SK-N-SH (cell line): ENCODE measurements around the gene IGF2BP3. TPM values are rescaled to one million over a fixed set of nuclear protein-coding genes. Genes with fewer than 3 reads are reported as not detected.

Experiments
- CTCF ChIA-PET: fragments of 300-600, 350-600 bp; formaldehyde crosslinking; extraction: SDS; loops from one replicate; lab custom pipeline; 2021; lab: Yijun Ruan, JAX
- POLR2A ChIA-PET: fragments of 350-600 bp; sonication (Branson Sonifier 250); formaldehyde crosslinking; extraction: SDS; loops from one replicate; lab custom pipeline; 2020; ENCODE audit warnings: antibody characterized with exemption, inconsistent platforms; lab: Yijun Ruan, JAX
- DNase-seq: peaks from one replicate; pipeline ENCODE4 v3.0.0; 2012
- H2AFZ ChIP-seq: fragments of 200-600 bp; sonication (generic); 2 replicates; pipeline ENCODE4 v1.8.1; 2016; ENCODE audit warnings: antibody characterized with exemption, mild to moderate bottlenecking, low read depth
- H3F3A ChIP-seq: fragments of 200-600 bp; sonication (generic); replicated peaks from 2 replicates; pipeline ENCODE3; 2016; ENCODE audit warnings: antibody characterized with exemption, mild to moderate bottlenecking; ENCODE audit not compliant: insufficient read depth
- H3K27ac ChIP-seq, 2 experiments: fragments of 200-500 bp in 1 of 2; fragments of 200-600 bp in 1 of 2; sonication (Bioruptor generic) in 1 of 2; sonication (generic), shearing (Covaris generic) in 1 of 2; 2 replicates each; pipeline versions ENCODE4 v1.5.1 to v1.6.1; 2014 to 2016; ENCODE audit warnings: low read depth in 2 of 2, inconsistent platforms in 1 of 2, low read length in 1 of 2, mild to moderate bottlenecking in 1 of 2, mixed read lengths in 1 of 2
- H3K27me3 ChIP-seq: fragments of 200-600 bp; sonication (generic), shearing (Covaris generic); 2 replicates; pipeline ENCODE4 v1.6.1; 2016; ENCODE audit warnings: mixed run types; ENCODE audit not compliant: insufficient read depth
- H3K36me3 ChIP-seq, 2 experiments: fragments of 200-500 bp in 1 of 2; fragments of 200-600 bp in 1 of 2; sonication (Bioruptor generic) in 1 of 2; sonication (generic) in 1 of 2; replicated peaks in 1 of 2; 2 replicates each; pipeline versions ENCODE3 to v1.5.1; 2014 to 2016; ENCODE audit warnings: low read length in 1 of 2, mild to moderate bottlenecking in 1 of 2; ENCODE audit not compliant: insufficient read depth in 2 of 2, control insufficient read depth in 1 of 2
- H3K4me1 ChIP-seq, 2 experiments: fragments of 200-500 bp in 1 of 2; fragments of 200-600 bp in 1 of 2; sonication (Bioruptor generic) in 1 of 2; sonication (generic), shearing (Covaris generic) in 1 of 2; 2 replicates each; pipeline versions ENCODE4 v1.5.1 to v1.6.1; 2014 to 2016; ENCODE audit warnings: low read depth in 1 of 2, low read length in 1 of 2, mixed run types in 1 of 2; ENCODE audit not compliant: insufficient read depth in 2 of 2, control insufficient read depth in 1 of 2
- H3K4me2 ChIP-seq: fragments of 200-600 bp; sonication (generic), shearing (Covaris generic); 2 replicates; pipeline ENCODE4 v1.6.1; 2017; ENCODE audit warnings: mixed run types
- H3K4me3 ChIP-seq, 2 experiments: fragments of 200-500 bp in 1 of 2; fragments of 200-600 bp in 1 of 2; sonication (Bioruptor generic) in 1 of 2; sonication (generic), shearing (Covaris generic) in 1 of 2; 2 replicates each; pipeline versions ENCODE4 v1.5.1 to v1.8.1; 2014 to 2016; ENCODE audit warnings: low read depth in 2 of 2, inconsistent platforms in 1 of 2, low read length in 1 of 2, mild to moderate bottlenecking in 1 of 2, mixed read lengths in 1 of 2, moderate library complexity in 1 of 2
- H3K79me2 ChIP-seq: fragments of 200-600 bp; sonication (generic); 2 replicates; pipeline ENCODE4 v1.8.1; 2017; ENCODE audit warnings: mild to moderate bottlenecking; ENCODE audit not compliant: insufficient read depth
- H3K9ac ChIP-seq: fragments of 200-600 bp; sonication (generic); 2 replicates; pipeline ENCODE4 v1.6.1; 2017; ENCODE audit warnings: mixed run types
- H3K9me2 ChIP-seq: fragments of 200-600 bp; sonication (generic); 2 replicates; pipeline ENCODE4 v1.6.1; 2017; ENCODE audit warnings: mixed run types
- H3K9me3 ChIP-seq: fragments of 200-600 bp; sonication (generic); 2 replicates; pipeline ENCODE4 v1.6.1; 2017; ENCODE audit warnings: mixed run types, mild to moderate bottlenecking, moderate library complexity
- H4K20me1 ChIP-seq: fragments of 200-600 bp; sonication (generic); 2 replicates; pipeline ENCODE4 v1.6.1; 2017; ENCODE audit warnings: mild to moderate bottlenecking, mixed run types; ENCODE audit not compliant: insufficient read depth
- CHD2 ChIP-seq: fragments of 150-350 bp; IDR thresholded peaks from 2 replicates; pipeline ENCODE4 v1.6.1; 2018; ENCODE audit warnings: low read length; ENCODE audit not compliant: partially characterized antibody
- EP300 ChIP-seq, 2 experiments: IDR thresholded peaks; 2 replicates each; pipeline versions ENCODE4 v1.4.0 to v1.6.1; 2012; ENCODE audit warnings: borderline replicate concordance in 1 of 2, low read depth in 1 of 2, low read length in 1 of 2
- EZH2phosphoT487 ChIP-seq: fragments of 200-600 bp; sonication (generic); IDR thresholded peaks from 2 replicates; pipeline ENCODE4 v1.6.1; 2017; ENCODE audit warnings: low read depth, mixed run types, mild to moderate bottlenecking, antibody characterized with exemption, moderate library complexity, borderline replicate concordance
- FOXM1 ChIP-seq: IDR thresholded peaks from 2 replicates; pipeline ENCODE4 v1.4.0; 2012; ENCODE audit warnings: low read depth, mild to moderate bottlenecking
- GABPA ChIP-seq: IDR thresholded peaks from 2 replicates; pipeline ENCODE4 v1.4.0; 2012; ENCODE audit warnings: low read depth, mild to moderate bottlenecking
- JUND ChIP-seq: IDR thresholded peaks from 2 replicates; pipeline ENCODE4 v1.4.0; 2012
- MEF2A ChIP-seq: IDR thresholded peaks from 2 replicates; pipeline ENCODE4 v1.4.0; 2012; ENCODE audit warnings: low read depth, borderline replicate concordance
- MXI1 ChIP-seq: IDR thresholded peaks from 2 replicates; pipeline ENCODE4 v1.6.1; 2012; ENCODE audit warnings: mild to moderate bottlenecking, low read depth, low read length, improper control_type of control experiment
- NFIC ChIP-seq: IDR thresholded peaks from 2 replicates; pipeline ENCODE4 v1.4.0; 2012; ENCODE audit warnings: borderline replicate concordance
- POLR2AphosphoS5 ChIP-seq: IDR thresholded peaks from 2 replicates; pipeline ENCODE4 v1.6.1; 2012; ENCODE audit warnings: low read depth, low read length
- RCOR1 ChIP-seq: fragments of 150-350 bp; IDR thresholded peaks from 2 replicates; pipeline ENCODE4 v1.6.1; 2017; ENCODE audit warnings: antibody characterized with exemption, low read length
- RFX5 ChIP-seq: IDR thresholded peaks from 2 replicates; pipeline ENCODE4 v1.6.1; 2012; ENCODE audit warnings: mild to moderate bottlenecking, improper control_type of control experiment, low read length
- RXRA ChIP-seq: IDR thresholded peaks from 2 replicates; pipeline ENCODE4 v1.4.0; 2012; ENCODE audit warnings: low read depth, mild to moderate bottlenecking, borderline replicate concordance
- SIN3A ChIP-seq: IDR thresholded peaks from 2 replicates; pipeline ENCODE4 v1.6.1; 2012; ENCODE audit warnings: low read depth, mild to moderate bottlenecking, low read length, moderate library complexity, borderline replicate concordance
- SMC3 ChIP-seq: IDR thresholded peaks from 2 replicates; pipeline ENCODE4 v1.6.1; 2012; ENCODE audit warnings: low read depth, low read length, improper control_type of control experiment
- TAF1 ChIP-seq: IDR thresholded peaks from 2 replicates; pipeline ENCODE4 v1.6.1; 2012; ENCODE audit warnings: low read depth, mild to moderate bottlenecking, low read length, moderate library complexity, borderline replicate concordance
- TCF12 ChIP-seq: IDR thresholded peaks from 2 replicates; pipeline ENCODE4 v1.4.0; 2012
- TEAD4 ChIP-seq: IDR thresholded peaks from 2 replicates; pipeline ENCODE4 v1.4.0; 2012; ENCODE audit warnings: mild to moderate bottlenecking, borderline replicate concordance; ENCODE audit not compliant: insufficient read depth
- YY1 ChIP-seq: IDR thresholded peaks from 2 replicates; pipeline ENCODE4 v1.4.0; 2012; ENCODE audit warnings: low read depth, mild to moderate bottlenecking
- WGBS: methylation state at CpG from one replicate; pipeline ENCODE4 v1.1.6; 2017; ENCODE audit warnings: low lambda C conversion rate; 5-methylcytosine and 5-hydroxymethylcytosine counted together
- polyA plus RNA-seq, 3 experiments: library from polyadenylated mRNA; depleted of rRNA; stranded (reverse); fragments of >200 nt; gene quantifications; 2 replicates each; pipeline ENCODE4 v1.2.3, GENCODE V29; 2012
- TF ChIP-seq, protein P1 (sequence below): IDR thresholded peaks from 2 replicates; pipeline ENCODE4 v1.4.0; 2012; ENCODE audit warnings: low read depth, borderline replicate concordance
- TF ChIP-seq, protein P2 (sequence below): fragments of 150-350 bp; IDR thresholded peaks from 2 replicates; pipeline ENCODE4 v1.6.1; 2017; ENCODE audit warnings: antibody characterized with exemption, low read length, low read depth, borderline replicate concordance

The IGF2BP3 gene
- polyA plus RNA-seq, 1 of the 3 experiments (the other 2 are of a cell fraction): 34.4 TPM

DNA sequence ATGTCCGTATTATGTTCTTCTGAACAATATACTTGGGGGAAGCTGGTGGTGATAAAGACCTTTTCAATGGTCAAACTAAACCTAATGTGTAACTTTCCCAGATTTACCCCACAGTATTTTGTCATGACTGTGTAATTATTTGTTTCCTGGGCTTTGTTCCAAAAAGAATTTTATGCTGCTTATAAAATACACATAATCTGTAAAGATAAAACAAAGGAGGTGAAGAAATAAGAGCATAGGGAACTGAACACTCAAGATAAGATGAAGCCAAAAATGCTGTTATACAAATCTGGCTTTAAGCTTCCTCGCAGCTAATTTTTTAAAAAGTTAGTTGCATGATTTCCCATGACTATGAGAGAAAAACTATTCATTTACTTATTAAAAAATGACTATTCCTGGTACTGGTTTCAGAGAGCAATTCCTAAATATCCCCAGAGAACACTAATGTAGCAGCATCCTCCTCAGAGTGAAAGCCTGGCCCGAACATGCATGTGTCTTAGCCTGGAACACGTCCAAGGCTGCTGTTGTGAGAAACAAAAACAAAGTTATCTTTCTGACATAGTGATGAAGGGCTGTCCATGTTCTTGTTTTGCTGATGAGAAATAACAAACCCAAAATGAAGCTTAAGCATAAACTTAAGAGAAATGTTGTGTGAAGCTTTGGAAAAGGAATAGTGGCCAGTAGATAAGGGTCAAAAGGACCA, 137.2 kb downstream of the IGF2BP3 start:
- no peaks in the 10 kb centered on the region for H3K9me2 ChIP-seq
- CTCF ChIA-PET: interaction anchor here (0.6 to 1.6 kb wide), 5 partner anchors 14 to 214 kb away, joined by 3 to 7 read pairs (median 4); no protein-coding TSS in a partner anchor
- H3K4me1 ChIP-seq: peaks cover 8 to 33% of the 10 kb centered on the region in 2 experiments
- no peak for TF ChIP-seq EP300 (IDR thresholded peaks at IDR 0.05; ENCODE audit: borderline replicate concordance in 1 of 2, low read depth in 1 of 2, low read length in 1 of 2)
- TF ChIP-seq TCF12: no peak
- TF ChIP-seq, protein P1, sequence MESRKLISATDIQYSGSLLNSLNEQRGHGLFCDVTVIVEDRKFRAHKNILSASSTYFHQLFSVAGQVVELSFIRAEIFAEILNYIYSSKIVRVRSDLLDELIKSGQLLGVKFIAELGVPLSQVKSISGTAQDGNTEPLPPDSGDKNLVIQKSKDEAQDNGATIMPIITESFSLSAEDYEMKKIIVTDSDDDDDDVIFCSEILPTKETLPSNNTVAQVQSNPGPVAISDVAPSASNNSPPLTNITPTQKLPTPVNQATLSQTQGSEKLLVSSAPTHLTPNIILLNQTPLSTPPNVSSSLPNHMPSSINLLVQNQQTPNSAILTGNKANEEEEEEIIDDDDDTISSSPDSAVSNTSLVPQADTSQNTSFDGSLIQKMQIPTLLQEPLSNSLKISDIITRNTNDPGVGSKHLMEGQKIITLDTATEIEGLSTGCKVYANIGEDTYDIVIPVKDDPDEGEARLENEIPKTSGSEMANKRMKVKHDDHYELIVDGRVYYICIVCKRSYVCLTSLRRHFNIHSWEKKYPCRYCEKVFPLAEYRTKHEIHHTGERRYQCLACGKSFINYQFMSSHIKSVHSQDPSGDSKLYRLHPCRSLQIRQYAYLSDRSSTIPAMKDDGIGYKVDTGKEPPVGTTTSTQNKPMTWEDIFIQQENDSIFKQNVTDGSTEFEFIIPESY: no peak
- TF ChIP-seq CHD2: no peak
- TF ChIP-seq, all 33 proteins: peak for 0
- POLR2A ChIA-PET: interaction anchor here (0.6 kb wide), 1 partner anchor 144 kb away, joined by 3 read pairs; no protein-coding TSS in a partner anchor
- H3K27ac ChIP-seq: peak overlapping the region; percentile 71 to 99
- peaks cover 57% of the 10 kb centered on the region for H3F3A ChIP-seq
- peaks cover 57% of the 10 kb centered on the region for H3K79me2 ChIP-seq
- peak overlapping the region; percentile 65 for H3K4me2 ChIP-seq
- H3K9me3 ChIP-seq: peaks cover 10% of the 10 kb centered on the region; the same call in 1 of the 2 replicates
- no peaks in the 10 kb centered on the region for H3K27me3 ChIP-seq
- WGBS: 31% methylated on average over 4 of the region's 4 CpGs
- no peak overlapping the region; a peak in 1 of 4 replicates for H3K4me3 ChIP-seq
- peaks cover 5% of the 10 kb centered on the region; the same call in 1 of the 2 replicates for H4K20me1 ChIP-seq
- H3K9ac ChIP-seq: peak overlapping the region; percentile 26; the same call in 1 of the 2 replicates
- H2AFZ ChIP-seq: no peak overlapping the region
- DNase-seq: peak; percentile 43
- H3K36me3 ChIP-seq: peaks cover 31 to 64% of the 10 kb centered on the region in 2 experiments

DNA sequence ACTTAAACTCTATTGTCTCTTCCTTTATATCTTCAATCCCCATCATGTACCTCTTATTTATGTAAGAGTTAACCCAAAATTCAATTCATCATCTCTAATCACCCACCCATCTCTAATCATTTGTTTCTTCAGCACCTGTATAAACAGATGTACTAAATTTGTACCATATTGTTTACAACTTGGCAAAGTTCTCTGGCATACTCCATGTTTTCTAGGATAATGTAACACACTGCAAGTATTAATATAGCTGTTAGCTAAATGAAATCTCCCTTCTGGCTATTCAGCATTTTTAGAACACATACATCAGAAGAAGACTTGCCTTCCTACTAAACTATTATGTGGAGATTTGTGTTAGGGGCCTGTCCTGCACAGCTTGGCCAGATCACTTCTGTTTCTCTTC, 138.1 kb downstream of the IGF2BP3 start:
- Histone ChIP-seq H3K36me3 (peaks cover 25 to 62% of the 10 kb centered on the region in 2 experiments), H3K4me2 (peak overlapping the region; percentile 65), H3K79me2 (peaks cover 59% of the 10 kb centered on the region), H3K9ac (no peak overlapping the region; the same call in 1 of the 2 replicates), H3K27me3 (no peaks in the 10 kb centered on the region), H4K20me1 (peaks cover 5% of the 10 kb centered on the region; the same call in 1 of the 2 replicates), H3K9me2 (no peaks in the 10 kb centered on the region), H3F3A (peaks cover 53% of the 10 kb centered on the region), H3K4me1 (peaks cover 8 to 33% of the 10 kb centered on the region in 2 experiments), H3K27ac (peak overlapping the region in 1 of 2 experiments; percentile 99; a peak in 3 of 4 replicates), H3K4me3 (no peak overlapping the region), H3K9me3 (peaks cover 2% of the 10 kb centered on the region; the same call in 1 of the 2 replicates), H2AFZ (no peak overlapping the region)
- CTCF ChIA-PET: interaction anchor here (1.5 to 1.6 kb wide), 2 partner anchors 13 to 69 kb away, joined by 3 to 4 read pairs; no protein-coding TSS in a partner anchor
- POLR2A ChIA-PET: no interaction called here
- TF ChIP-seq YY1 (no peak), GABPA (no peak), JUND (no peak), EZH2phosphoT487 (no peak), RCOR1 (no peak), MEF2A (no peak), TEAD4 (no peak), RXRA (no peak), RFX5 (no peak), TAF1 (no peak), TCF12 (no peak), NFIC (no peak), FOXM1 (no peak), SMC3 (no peak), SIN3A (no peak), POLR2AphosphoS5 (no peak), MXI1 (no peak)
- TF ChIP-seq, protein P2, sequence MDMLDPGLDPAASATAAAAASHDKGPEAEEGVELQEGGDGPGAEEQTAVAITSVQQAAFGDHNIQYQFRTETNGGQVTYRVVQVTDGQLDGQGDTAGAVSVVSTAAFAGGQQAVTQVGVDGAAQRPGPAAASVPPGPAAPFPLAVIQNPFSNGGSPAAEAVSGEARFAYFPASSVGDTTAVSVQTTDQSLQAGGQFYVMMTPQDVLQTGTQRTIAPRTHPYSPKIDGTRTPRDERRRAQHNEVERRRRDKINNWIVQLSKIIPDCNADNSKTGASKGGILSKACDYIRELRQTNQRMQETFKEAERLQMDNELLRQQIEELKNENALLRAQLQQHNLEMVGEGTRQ: no peak
- TF ChIP-seq, protein P1: no peak
- DNase-seq: no peak
